SK-N-SH treated with all-trans-retinoic acid at 6 μM for 48 hours (cell line): ENCODE measurements around the gene C20orf144.

ENCODE experiments used
- ATAC-seq: fragments of 200-7000 bp; cut with Tn5 transposase; 3 replicates; pipeline ENCODE4 v1.9.1; 2020; ENCODE audit warnings: mild to moderate bottlenecking, moderate library complexity
- ARNTL ChIP-seq: fragments of 450-650 bp; formaldehyde crosslinking; IDR thresholded peaks from 2 replicates; pipeline ENCODE4 v1.5.0; 2020; ENCODE audit warnings: low read depth, mild to moderate bottlenecking, moderate library complexity, borderline replicate concordance
- BACH2 ChIP-seq: fragments of 250-450 bp; sonication (Bioruptor Pico); IDR thresholded peaks from 2 replicates; pipeline ENCODE4 v1.9.0; 2021; ENCODE audit warnings: mild to moderate bottlenecking, borderline replicate concordance
- CREB5 ChIP-seq: fragments of 250-450 bp; sonication (Bioruptor Pico); IDR thresholded peaks from 2 replicates; pipeline ENCODE4 v1.5.1; 2020; ENCODE audit warnings: low read depth, mild to moderate bottlenecking, moderate library complexity
- CSDC2 ChIP-seq: fragments of 250-450 bp; sonication (Bioruptor Pico); IDR thresholded peaks from 2 replicates; pipeline ENCODE4 v1.5.0; 2020; ENCODE audit warnings: mild to moderate bottlenecking, moderate library complexity
- ESRRG ChIP-seq: fragments of 250-450 bp; sonication (Bioruptor Pico); IDR thresholded peaks from 2 replicates; pipeline ENCODE4 v1.6.1; 2021; ENCODE audit warnings: mild to moderate bottlenecking
- ISL1 ChIP-seq: fragments of 250-450 bp; sonication (Bioruptor Pico); IDR thresholded peaks from 2 replicates; pipeline ENCODE4 v2.1.2; 2022; ENCODE audit warnings: mild to moderate bottlenecking, moderate library complexity
- OSR1 ChIP-seq: fragments of 250-450 bp; sonication (Bioruptor Pico); IDR thresholded peaks from 2 replicates; pipeline ENCODE4 v1.8.0; 2022; ENCODE audit warnings: moderate library complexity, mild to moderate bottlenecking, inconsistent platforms
- POU6F1 ChIP-seq: fragments of 250-450 bp; sonication (Bioruptor Pico); IDR thresholded peaks from 2 replicates; pipeline ENCODE4 v1.8.0; 2021; ENCODE audit warnings: low read depth, mild to moderate bottlenecking, moderate library complexity, borderline replicate concordance
- PPARA ChIP-seq: fragments of 250-450 bp; sonication (Bioruptor Pico); IDR thresholded peaks from 2 replicates; pipeline ENCODE4 v1.5.0; 2020; ENCODE audit warnings: mild to moderate bottlenecking, borderline replicate concordance
- RARB ChIP-seq: fragments of 250-450 bp; sonication (Bioruptor Pico); IDR thresholded peaks from 2 replicates; pipeline ENCODE4 v1.8.0; 2021; ENCODE audit warnings: mild to moderate bottlenecking, moderate library complexity
- SNAI2 ChIP-seq: fragments of 250-450 bp; sonication (Bioruptor Pico); IDR thresholded peaks from 2 replicates; pipeline ENCODE4 v1.5.0; 2020; ENCODE audit warnings: mild to moderate bottlenecking, moderate library complexity
- TOX ChIP-seq: fragments of 250-450 bp; sonication (Bioruptor Pico); IDR thresholded peaks from 2 replicates; pipeline ENCODE4 v1.8.0; 2021; ENCODE audit warnings: mild to moderate bottlenecking, moderate library complexity, borderline replicate concordance
- TSHZ2 ChIP-seq: fragments of 250-450 bp; sonication (Bioruptor Pico); IDR thresholded peaks from 2 replicates; pipeline ENCODE4 v1.5.0; 2020; ENCODE audit warnings: mild to moderate bottlenecking, moderate library complexity
- ZC3H10 ChIP-seq: fragments of 250-450 bp; sonication (Bioruptor Pico); IDR thresholded peaks from 2 replicates; pipeline ENCODE4 v1.5.1; 2021; ENCODE audit warnings: mild to moderate bottlenecking, moderate library complexity
- ZFP3 ChIP-seq: fragments of 250-450 bp; sonication (Bioruptor Pico); IDR thresholded peaks from 2 replicates; pipeline ENCODE4 v1.5.0; 2020; ENCODE audit warnings: mild to moderate bottlenecking, moderate library complexity
- ZFP30 ChIP-seq: fragments of 450-650 bp; formaldehyde crosslinking; IDR thresholded peaks from 2 replicates; pipeline ENCODE4 v1.5.0; 2022; ENCODE audit warnings: mild to moderate bottlenecking, moderate library complexity
- ZNF565 ChIP-seq: fragments of 450-650 bp; formaldehyde crosslinking; conservative IDR thresholded peaks from 2 replicates; pipeline ENCODE4 v1.5.0; 2020; ENCODE audit warnings: low read depth, mild to moderate bottlenecking, moderate library complexity
- ZNF70 ChIP-seq: fragments of 450-650 bp; formaldehyde crosslinking; IDR thresholded peaks from 2 replicates; pipeline ENCODE4 v1.5.0; 2020; ENCODE audit warnings: mild to moderate bottlenecking, moderate library complexity
- ZNF8 ChIP-seq: fragments of 450-650 bp; formaldehyde crosslinking; IDR thresholded peaks from 2 replicates; pipeline ENCODE4 v1.5.0; 2020; ENCODE audit warnings: mild to moderate bottlenecking, moderate library complexity

Gene C20orf144

GRCh38 chr20:33622705-33623365 lies 39.3 kb upstream of the C20orf144 start:
- TF ChIP-seq ISL1 (CRISPR knock-in tag) = no peak
- no peak for TF ChIP-seq ZNF8 (CRISPR knock-in tag)
- no peak for TF ChIP-seq POU6F1
- TF ChIP-seq BACH2 (CRISPR knock-in tag) = no peak
- no peak for TF ChIP-seq ZC3H10 (CRISPR knock-in tag)
- TF ChIP-seq CSDC2 = no peak
- TF ChIP-seq ZNF565 (CRISPR knock-in tag) = no peak
- TF ChIP-seq OSR1 (CRISPR knock-in tag) = no peak
- TF ChIP-seq TOX = no peak
- no peak for ATAC-seq

GRCh38 chr20:33624399-33624798 lies 37.7 kb upstream of the C20orf144 start:
- no peak for ATAC-seq

GRCh38 chr20:33626190-33626589 lies 35.9 kb upstream of the C20orf144 start:
- TF ChIP-seq TSHZ2 (CRISPR knock-in tag) (no peak), ZNF70 (CRISPR knock-in tag) (no peak), RARB (CRISPR knock-in tag) (no peak)
- no peak for ATAC-seq

More at GRCh38 chr20:33624399-33624798, 37.7 kb upstream of the C20orf144 start:
- TF ChIP-seq ZFP30 = no peak
- no peak for TF ChIP-seq BACH2 (CRISPR knock-in tag)
- TF ChIP-seq ESRRG (CRISPR knock-in tag) = no peak
- no peak for TF ChIP-seq ZFP3 (CRISPR knock-in tag)
- TF ChIP-seq ZNF565 (CRISPR knock-in tag) = no peak
- TF ChIP-seq ZNF70 (CRISPR knock-in tag) = no peak
- TF ChIP-seq ARNTL (CRISPR knock-in tag) = no peak

GRCh38 chr20:33627577-33628216 lies 34.4 kb upstream of the C20orf144 start:
- no peak for ATAC-seq
- TF ChIP-seq CREB5 (CRISPR knock-in tag) (no peak), SNAI2 (CRISPR knock-in tag) (no peak), OSR1 (CRISPR knock-in tag) (no peak), ZFP30 (no peak), TSHZ2 (CRISPR knock-in tag) (no peak), PPARA (no peak), ZNF8 (CRISPR knock-in tag) (no peak), CSDC2 (no peak), POU6F1 (no peak)
